GM23338 (cell line): ENCODE results near the gene UNC80.

Source experiments
- CREB1 ChIP-seq: fragments of 250-450 bp; sonication (Bioruptor Pico); IDR thresholded peaks from 2 replicates; pipeline ENCODE4 v1.5.0; 2020; ENCODE audit warnings: low read depth, mild to moderate bottlenecking, moderate library complexity
- EZH2 ChIP-seq: fragments of 200-600 bp; sonication (generic); IDR thresholded peaks from one replicate; pipeline ENCODE4 v1.8.0; 2017; ENCODE audit warnings: antibody characterized with exemption, mild to moderate bottlenecking, low read depth; ENCODE audit not compliant: unreplicated experiment
- EZH2phosphoT487 ChIP-seq: fragments of 200-600 bp; sonication (generic); IDR thresholded peaks from one replicate; pipeline ENCODE4 v1.8.1; 2018; ENCODE audit warnings: antibody characterized with exemption; ENCODE audit not compliant: unreplicated experiment
- JUNB ChIP-seq: IDR thresholded peaks from one replicate; pipeline ENCODE4 v1.6.1; 2016; ENCODE audit warnings: antibody characterized with exemption; ENCODE audit not compliant: unreplicated experiment
- POLR2AphosphoS5 ChIP-seq: IDR thresholded peaks from 2 replicates; pipeline ENCODE4 v1.6.1; 2016; ENCODE audit warnings: antibody characterized with exemption, low read depth
- STAT1 ChIP-seq: IDR thresholded peaks from one replicate; pipeline ENCODE4 v1.6.1; 2016; ENCODE audit warnings: antibody characterized with exemption; ENCODE audit not compliant: unreplicated experiment
- ZNF114 ChIP-seq: fragments of 250-450 bp; sonication (Bioruptor Pico); IDR thresholded peaks from 2 replicates; pipeline ENCODE4 v1.5.0; 2020; ENCODE audit warnings: mild to moderate bottlenecking, moderate library complexity
- TF ChIP-seq, protein P1 (sequence below), 2 experiments: fragments of 200-600 bp in 1 of 2; sonication (generic) in 1 of 2; conservative IDR thresholded peaks; 2 replicates each; pipeline versions ENCODE4 v1.5.1 to v1.6.1; 2016 to 2017; ENCODE audit warnings: antibody characterized with exemption in 2 of 2, low read depth in 2 of 2, mild to moderate bottlenecking in 2 of 2, moderate library complexity in 1 of 2
- TF ChIP-seq, protein P2 (sequence below): IDR thresholded peaks from one replicate; pipeline ENCODE4 v1.6.1; 2018; ENCODE audit warnings: antibody characterized with exemption; ENCODE audit not compliant: unreplicated experiment
- TF ChIP-seq, protein P3 (sequence below): IDR thresholded peaks from 2 replicates; pipeline ENCODE4 v1.6.1; 2016; ENCODE audit warnings: antibody characterized with exemption
- TF ChIP-seq, protein P4 (sequence below): fragments of 250-450 bp; sonication (Bioruptor Pico); IDR thresholded peaks from 2 replicates; pipeline ENCODE4 v1.5.0; 2020; ENCODE audit warnings: mild to moderate bottlenecking, moderate library complexity

DNA sequence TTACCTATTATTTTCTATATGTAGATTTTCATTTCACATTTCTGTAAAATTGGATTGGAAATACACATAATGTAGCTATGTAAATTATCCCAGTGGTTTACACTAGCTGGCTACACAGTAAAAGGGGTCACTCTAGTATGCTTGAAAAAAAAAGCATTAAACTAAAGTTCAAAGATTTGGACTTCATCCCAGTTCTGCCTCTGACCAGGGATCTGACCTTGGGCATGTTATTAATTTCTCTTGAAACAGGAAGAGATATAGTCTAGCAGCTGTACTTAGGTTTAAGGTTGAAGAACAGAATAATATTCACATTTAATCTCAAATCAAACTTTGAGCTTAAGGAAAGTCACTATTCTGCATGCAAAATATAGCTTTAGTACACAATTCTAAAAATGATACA is 166.3 kb downstream of the UNC80 start:
- TF ChIP-seq, protein P1, sequence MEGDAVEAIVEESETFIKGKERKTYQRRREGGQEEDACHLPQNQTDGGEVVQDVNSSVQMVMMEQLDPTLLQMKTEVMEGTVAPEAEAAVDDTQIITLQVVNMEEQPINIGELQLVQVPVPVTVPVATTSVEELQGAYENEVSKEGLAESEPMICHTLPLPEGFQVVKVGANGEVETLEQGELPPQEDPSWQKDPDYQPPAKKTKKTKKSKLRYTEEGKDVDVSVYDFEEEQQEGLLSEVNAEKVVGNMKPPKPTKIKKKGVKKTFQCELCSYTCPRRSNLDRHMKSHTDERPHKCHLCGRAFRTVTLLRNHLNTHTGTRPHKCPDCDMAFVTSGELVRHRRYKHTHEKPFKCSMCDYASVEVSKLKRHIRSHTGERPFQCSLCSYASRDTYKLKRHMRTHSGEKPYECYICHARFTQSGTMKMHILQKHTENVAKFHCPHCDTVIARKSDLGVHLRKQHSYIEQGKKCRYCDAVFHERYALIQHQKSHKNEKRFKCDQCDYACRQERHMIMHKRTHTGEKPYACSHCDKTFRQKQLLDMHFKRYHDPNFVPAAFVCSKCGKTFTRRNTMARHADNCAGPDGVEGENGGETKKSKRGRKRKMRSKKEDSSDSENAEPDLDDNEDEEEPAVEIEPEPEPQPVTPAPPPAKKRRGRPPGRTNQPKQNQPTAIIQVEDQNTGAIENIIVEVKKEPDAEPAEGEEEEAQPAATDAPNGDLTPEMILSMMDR (conservative IDR thresholded peaks at IDR 0.05; ENCODE audit: low read depth in 2 of 2) = no peak
- TF ChIP-seq POLR2AphosphoS5 (no peak), EZH2 (no peak), EZH2phosphoT487 (no peak), CREB1 (CRISPR knock-in tag) (no peak), STAT1 (no peak), JUNB (no peak), ZNF114 (CRISPR knock-in tag) (no peak)
- TF ChIP-seq, protein P2, sequence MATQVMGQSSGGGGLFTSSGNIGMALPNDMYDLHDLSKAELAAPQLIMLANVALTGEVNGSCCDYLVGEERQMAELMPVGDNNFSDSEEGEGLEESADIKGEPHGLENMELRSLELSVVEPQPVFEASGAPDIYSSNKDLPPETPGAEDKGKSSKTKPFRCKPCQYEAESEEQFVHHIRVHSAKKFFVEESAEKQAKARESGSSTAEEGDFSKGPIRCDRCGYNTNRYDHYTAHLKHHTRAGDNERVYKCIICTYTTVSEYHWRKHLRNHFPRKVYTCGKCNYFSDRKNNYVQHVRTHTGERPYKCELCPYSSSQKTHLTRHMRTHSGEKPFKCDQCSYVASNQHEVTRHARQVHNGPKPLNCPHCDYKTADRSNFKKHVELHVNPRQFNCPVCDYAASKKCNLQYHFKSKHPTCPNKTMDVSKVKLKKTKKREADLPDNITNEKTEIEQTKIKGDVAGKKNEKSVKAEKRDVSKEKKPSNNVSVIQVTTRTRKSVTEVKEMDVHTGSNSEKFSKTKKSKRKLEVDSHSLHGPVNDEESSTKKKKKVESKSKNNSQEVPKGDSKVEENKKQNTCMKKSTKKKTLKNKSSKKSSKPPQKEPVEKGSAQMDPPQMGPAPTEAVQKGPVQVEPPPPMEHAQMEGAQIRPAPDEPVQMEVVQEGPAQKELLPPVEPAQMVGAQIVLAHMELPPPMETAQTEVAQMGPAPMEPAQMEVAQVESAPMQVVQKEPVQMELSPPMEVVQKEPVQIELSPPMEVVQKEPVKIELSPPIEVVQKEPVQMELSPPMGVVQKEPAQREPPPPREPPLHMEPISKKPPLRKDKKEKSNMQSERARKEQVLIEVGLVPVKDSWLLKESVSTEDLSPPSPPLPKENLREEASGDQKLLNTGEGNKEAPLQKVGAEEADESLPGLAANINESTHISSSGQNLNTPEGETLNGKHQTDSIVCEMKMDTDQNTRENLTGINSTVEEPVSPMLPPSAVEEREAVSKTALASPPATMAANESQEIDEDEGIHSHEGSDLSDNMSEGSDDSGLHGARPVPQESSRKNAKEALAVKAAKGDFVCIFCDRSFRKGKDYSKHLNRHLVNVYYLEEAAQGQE = no peak
- TF ChIP-seq, protein P3, sequence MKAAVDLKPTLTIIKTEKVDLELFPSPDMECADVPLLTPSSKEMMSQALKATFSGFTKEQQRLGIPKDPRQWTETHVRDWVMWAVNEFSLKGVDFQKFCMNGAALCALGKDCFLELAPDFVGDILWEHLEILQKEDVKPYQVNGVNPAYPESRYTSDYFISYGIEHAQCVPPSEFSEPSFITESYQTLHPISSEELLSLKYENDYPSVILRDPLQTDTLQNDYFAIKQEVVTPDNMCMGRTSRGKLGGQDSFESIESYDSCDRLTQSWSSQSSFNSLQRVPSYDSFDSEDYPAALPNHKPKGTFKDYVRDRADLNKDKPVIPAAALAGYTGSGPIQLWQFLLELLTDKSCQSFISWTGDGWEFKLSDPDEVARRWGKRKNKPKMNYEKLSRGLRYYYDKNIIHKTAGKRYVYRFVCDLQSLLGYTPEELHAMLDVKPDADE = no peak
- TF ChIP-seq, protein P4, sequence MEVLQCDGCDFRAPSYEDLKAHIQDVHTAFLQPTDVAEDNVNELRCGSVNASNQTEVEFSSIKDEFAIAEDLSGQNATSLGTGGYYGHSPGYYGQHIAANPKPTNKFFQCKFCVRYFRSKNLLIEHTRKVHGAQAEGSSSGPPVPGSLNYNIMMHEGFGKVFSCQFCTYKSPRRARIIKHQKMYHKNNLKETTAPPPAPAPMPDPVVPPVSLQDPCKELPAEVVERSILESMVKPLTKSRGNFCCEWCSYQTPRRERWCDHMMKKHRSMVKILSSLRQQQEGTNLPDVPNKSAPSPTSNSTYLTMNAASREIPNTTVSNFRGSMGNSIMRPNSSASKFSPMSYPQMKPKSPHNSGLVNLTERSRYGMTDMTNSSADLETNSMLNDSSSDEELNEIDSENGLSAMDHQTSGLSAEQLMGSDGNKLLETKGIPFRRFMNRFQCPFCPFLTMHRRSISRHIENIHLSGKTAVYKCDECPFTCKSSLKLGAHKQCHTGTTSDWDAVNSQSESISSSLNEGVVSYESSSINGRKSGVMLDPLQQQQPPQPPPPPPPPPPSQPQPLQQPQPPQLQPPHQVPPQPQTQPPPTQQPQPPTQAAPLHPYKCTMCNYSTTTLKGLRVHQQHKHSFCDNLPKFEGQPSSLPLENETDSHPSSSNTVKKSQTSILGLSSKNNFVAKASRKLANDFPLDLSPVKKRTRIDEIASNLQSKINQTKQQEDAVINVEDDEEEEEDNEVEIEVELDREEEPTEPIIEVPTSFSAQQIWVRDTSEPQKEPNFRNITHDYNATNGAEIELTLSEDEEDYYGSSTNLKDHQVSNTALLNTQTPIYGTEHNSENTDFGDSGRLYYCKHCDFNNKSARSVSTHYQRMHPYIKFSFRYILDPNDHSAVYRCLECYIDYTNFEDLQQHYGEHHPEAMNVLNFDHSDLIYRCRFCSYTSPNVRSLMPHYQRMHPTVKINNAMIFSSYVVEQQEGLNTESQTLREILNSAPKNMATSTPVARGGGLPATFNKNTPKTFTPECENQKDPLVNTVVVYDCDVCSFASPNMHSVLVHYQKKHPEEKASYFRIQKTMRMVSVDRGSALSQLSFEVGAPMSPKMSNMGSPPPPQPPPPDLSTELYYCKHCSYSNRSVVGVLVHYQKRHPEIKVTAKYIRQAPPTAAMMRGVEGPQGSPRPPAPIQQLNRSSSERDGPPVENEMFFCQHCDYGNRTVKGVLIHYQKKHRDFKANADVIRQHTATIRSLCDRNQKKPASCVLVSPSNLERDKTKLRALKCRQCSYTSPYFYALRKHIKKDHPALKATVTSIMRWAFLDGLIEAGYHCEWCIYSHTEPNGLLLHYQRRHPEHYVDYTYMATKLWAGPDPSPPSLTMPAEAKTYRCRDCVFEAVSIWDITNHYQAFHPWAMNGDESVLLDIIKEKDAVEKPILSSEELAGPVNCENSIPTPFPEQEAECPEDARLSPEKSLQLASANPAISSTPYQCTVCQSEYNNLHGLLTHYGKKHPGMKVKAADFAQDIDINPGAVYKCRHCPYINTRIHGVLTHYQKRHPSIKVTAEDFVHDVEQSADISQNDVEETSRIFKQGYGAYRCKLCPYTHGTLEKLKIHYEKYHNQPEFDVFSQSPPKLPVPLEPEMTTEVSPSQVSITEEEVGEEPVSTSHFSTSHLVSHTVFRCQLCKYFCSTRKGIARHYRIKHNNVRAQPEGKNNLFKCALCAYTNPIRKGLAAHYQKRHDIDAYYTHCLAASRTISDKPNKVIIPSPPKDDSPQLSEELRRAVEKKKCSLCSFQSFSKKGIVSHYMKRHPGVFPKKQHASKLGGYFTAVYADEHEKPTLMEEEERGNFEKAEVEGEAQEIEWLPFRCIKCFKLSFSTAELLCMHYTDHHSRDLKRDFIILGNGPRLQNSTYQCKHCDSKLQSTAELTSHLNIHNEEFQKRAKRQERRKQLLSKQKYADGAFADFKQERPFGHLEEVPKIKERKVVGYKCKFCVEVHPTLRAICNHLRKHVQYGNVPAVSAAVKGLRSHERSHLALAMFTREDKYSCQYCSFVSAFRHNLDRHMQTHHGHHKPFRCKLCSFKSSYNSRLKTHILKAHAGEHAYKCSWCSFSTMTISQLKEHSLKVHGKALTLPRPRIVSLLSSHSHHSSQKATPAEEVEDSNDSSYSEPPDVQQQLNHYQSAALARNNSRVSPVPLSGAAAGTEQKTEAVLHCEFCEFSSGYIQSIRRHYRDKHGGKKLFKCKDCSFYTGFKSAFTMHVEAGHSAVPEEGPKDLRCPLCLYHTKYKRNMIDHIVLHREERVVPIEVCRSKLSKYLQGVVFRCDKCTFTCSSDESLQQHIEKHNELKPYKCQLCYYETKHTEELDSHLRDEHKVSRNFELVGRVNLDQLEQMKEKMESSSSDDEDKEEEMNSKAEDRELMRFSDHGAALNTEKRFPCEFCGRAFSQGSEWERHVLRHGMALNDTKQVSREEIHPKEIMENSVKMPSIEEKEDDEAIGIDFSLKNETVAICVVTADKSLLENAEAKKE (CRISPR knock-in tag) = no peak
